Measurements from ENCODE around the gene CLASP1. TPM values are rescaled to one million over a fixed set of nuclear protein-coding genes. Genes with fewer than 3 reads are reported as not detected.

CLASP1 gene
- total and polyA plus RNA-seq, 2 experiments from 2014 or later, result 16.6 to 56.3 TPM

- no peak for TF ChIP-seq REST (IDR thresholded peaks at IDR 0.05; ENCODE audit: unreplicated experiment)
Measured at GRCh38 chr2:121470917-121471316, 178.3 kb downstream of the CLASP1 start (continued).

GRCh38 chr2:121469356-121469755, 179.9 kb downstream of the CLASP1 start:
- H3K27me3 ChIP-seq (ENCODE audit: insufficient read depth), result no peaks in the 10 kb centered on the region
- no peaks in the 10 kb centered on the region for H3K27me3 Mint-ChIP-seq (ENCODE audit: insufficient read depth, low read depth, poor library complexity)
- H2AFZ ChIP-seq, result no peak overlapping the region
- H3K4me1 ChIP-seq (ENCODE audit: insufficient read depth), result peaks cover 18% of the 10 kb centered on the region
- H3K9me3 Mint-ChIP-seq, result no peaks in the 10 kb centered on the region
- H3K4me2 ChIP-seq, result no peak overlapping the region
- H3K27ac ChIP-seq (ENCODE audit: low read depth), result no peak overlapping the region
- H3K27ac Mint-ChIP-seq, result no peak overlapping the region
- no peaks in the 10 kb centered on the region for H3K36me3 ChIP-seq (ENCODE audit: insufficient read depth)
- ATAC-seq (no peak), DNase-seq (ENCODE audit: low spot score) (no peak)
- H3K9me2 ChIP-seq (ENCODE audit: insufficient read depth), result no peaks in the 10 kb centered on the region
- peaks cover 23% of the 10 kb centered on the region for H3K4me1 Mint-ChIP-seq
- H3F3A ChIP-seq (replicated peaks; ENCODE audit: low read depth), result no peaks in the 10 kb centered on the region
- H3K79me2 ChIP-seq (replicated peaks; ENCODE audit: insufficient read depth), result peaks cover 16% of the 10 kb centered on the region; the same call in 1 of the 2 replicates
- no peak overlapping the region for H3K4me3 ChIP-seq
- peaks cover 4% of the 10 kb centered on the region; the same call in 1 of the 2 replicates for H4K20me1 ChIP-seq (replicated peaks; ENCODE audit: insufficient read depth)
- H3K36me3 Mint-ChIP-seq (ENCODE audit: low read depth), result peaks cover 38% of the 10 kb centered on the region
- no peak overlapping the region for H3K4me3 Mint-ChIP-seq
- TF ChIP-seq CTCF (conservative IDR thresholded peaks at IDR 0.05; ENCODE audit: low read depth in 2 of 2) (no peak), POLR2AphosphoS5 (IDR thresholded peaks at IDR 0.05; ENCODE audit: low read depth) (no peak), ZNF462 (CRISPR knock-in tag; IDR thresholded peaks at IDR 0.05) (no peak), JUNB (IDR thresholded peaks at IDR 0.05; ENCODE audit: unreplicated experiment) (no peak), EZH2phosphoT487 (IDR thresholded peaks at IDR 0.05; ENCODE audit: unreplicated experiment) (no peak), ZNF331 (CRISPR knock-in tag; IDR thresholded peaks at IDR 0.05; ENCODE audit: low read depth) (no peak), CREB1 (CRISPR knock-in tag; IDR thresholded peaks at IDR 0.05; ENCODE audit: low read depth) (no peak), EZH2 (IDR thresholded peaks at IDR 0.05; ENCODE audit: low read depth, unreplicated experiment) (no peak), REST (IDR thresholded peaks at IDR 0.05; ENCODE audit: unreplicated experiment) (no peak), ZNF114 (CRISPR knock-in tag; IDR thresholded peaks at IDR 0.05) (no peak)
